Loucy (cell line): Measurements from ENCODE around the gene GOLGA8T.
"Not testable (repeated sequence)": the region's sequence is repeated elsewhere in the genome, so short reads cannot be mapped to it uniquely, and the experiment has no call there.

Source experiments
- H2AFZ ChIP-seq: fragments of 200-600 bp; sonication (generic); 2 replicates; pipeline ENCODE4 v1.6.0; 2016; ENCODE audit warnings: antibody characterized with exemption, mild to moderate bottlenecking, low read length, moderate library complexity
- H3F3A ChIP-seq: fragments of 200-600 bp; 2 replicates; pipeline ENCODE4 v1.6.0; 2016; ENCODE audit warnings: antibody characterized with exemption, low read depth, mild to moderate bottlenecking
- H3K27me3 ChIP-seq: fragments of 200-600 bp; sonication (generic); 2 replicates; pipeline ENCODE4 v1.6.1; 2014; ENCODE audit warnings: low read length, mild to moderate bottlenecking; ENCODE audit not compliant: insufficient read depth, poor library complexity, severe bottlenecking
- H3K36me3 ChIP-seq: fragments of 200-600 bp; sonication (generic); 2 replicates; pipeline ENCODE4 v1.6.1; 2016; ENCODE audit warnings: low read length; ENCODE audit not compliant: insufficient read depth
- H3K4me1 ChIP-seq: fragments of 200-600 bp; sonication (generic); 2 replicates; pipeline ENCODE4 v1.5.1; 2014; ENCODE audit warnings: low read length, mild to moderate bottlenecking; ENCODE audit not compliant: insufficient read depth, poor library complexity, severe bottlenecking
- H3K4me2 ChIP-seq: fragments of 200-600 bp; sonication (generic); 2 replicates; pipeline ENCODE4 v1.6.0; 2014; ENCODE audit warnings: antibody characterized with exemption, low read length, low read depth, mild to moderate bottlenecking; ENCODE audit not compliant: poor library complexity, severe bottlenecking
- H3K4me3 ChIP-seq: fragments of 200-600 bp; sonication (generic); 2 replicates; pipeline ENCODE4 v1.5.1; 2014; ENCODE audit warnings: low read length, mild to moderate bottlenecking, mixed read lengths; ENCODE audit not compliant: poor library complexity, severe bottlenecking
- H3K79me2 ChIP-seq: fragments of 200-600 bp; sonication (generic); 2 replicates; pipeline ENCODE4 v1.6.1; 2014; ENCODE audit warnings: low read length; ENCODE audit not compliant: insufficient read depth
- H3K9ac ChIP-seq: fragments of 200-600 bp; sonication (generic); 2 replicates; pipeline ENCODE4 v1.6.0; 2014; ENCODE audit warnings: mild to moderate bottlenecking, low read depth, low read length, moderate library complexity; ENCODE audit not compliant: poor library complexity, severe bottlenecking
- H3K9me2 ChIP-seq: fragments of 200-600 bp; sonication (generic); replicated peaks from 2 replicates; pipeline ENCODE4 v1.6.1; 2016; ENCODE audit warnings: low read depth, low read length, mixed read lengths
- H3K9me3 ChIP-seq: fragments of 200-600 bp; sonication (generic); 2 replicates; pipeline ENCODE4 v1.6.1; 2014; ENCODE audit warnings: mild to moderate bottlenecking, antibody characterized with exemption, low read length, low read depth; ENCODE audit not compliant: insufficient read depth
- H4K20me1 ChIP-seq: fragments of 200-600 bp; sonication (generic); 2 replicates; pipeline ENCODE4 v1.6.0; 2014; ENCODE audit warnings: antibody characterized with exemption, low read length, mild to moderate bottlenecking; ENCODE audit not compliant: insufficient read depth, poor library complexity, severe bottlenecking

GOLGA8T gene, protein sequence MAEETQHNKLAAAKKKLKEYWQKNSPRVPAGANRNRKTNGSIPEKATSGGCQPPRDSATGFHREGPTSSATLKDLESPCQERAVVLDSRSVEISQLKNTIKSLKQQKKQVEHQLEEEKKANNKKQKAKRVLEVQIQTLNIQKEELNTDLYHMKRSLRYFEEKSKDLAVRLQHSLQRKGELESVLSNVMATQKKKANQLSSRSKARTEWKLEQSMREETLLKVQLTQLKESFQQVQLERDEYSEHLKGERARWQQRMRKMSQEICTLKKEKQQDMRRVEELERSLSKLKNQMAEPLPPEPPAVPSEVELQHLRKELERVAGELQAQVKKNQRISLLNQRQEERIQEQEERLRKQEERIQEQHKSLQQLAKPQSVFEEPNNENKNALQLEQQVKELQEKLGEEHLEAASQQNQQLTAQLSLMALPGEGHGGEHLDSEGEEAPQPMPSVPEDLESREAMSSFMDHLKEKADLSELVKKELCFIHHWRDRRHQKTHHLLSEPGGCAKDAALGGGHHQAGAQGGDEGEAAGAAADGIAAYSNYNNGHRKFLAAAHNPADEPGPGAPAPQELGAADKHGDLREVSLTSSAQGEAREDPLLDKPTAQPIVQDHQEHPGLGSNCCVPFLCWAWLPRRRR

DNA sequence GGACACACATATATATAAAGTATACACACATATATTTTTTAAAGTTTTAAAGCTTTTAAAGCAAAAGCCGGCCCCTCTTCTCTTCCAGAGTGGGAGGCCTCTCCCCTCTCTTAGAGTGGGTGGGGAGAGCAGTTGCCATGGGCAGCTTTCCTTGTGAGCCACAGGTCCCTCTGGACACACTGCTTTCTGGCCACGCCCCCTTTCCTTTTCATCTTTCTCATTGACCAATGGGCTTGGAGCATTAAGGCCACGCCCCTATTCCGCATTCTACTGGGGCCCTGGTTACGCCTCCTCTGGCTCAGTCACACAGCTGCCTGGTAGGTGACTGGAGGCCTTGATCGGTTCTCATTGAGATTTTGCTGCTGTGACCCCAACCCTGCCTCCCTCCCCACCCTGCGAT lies at the start of gene GOLGA8T:
TSS of gene GOLGA8T (plus strand) at position 301 of the 400 bp plus-strand sequence. CDS start at position 399, 98 bp downstream.
- H3K79me2 ChIP-seq, H3K9ac ChIP-seq, H3K4me2 ChIP-seq, H4K20me1 ChIP-seq, H3K9me3 ChIP-seq, H3K36me3 ChIP-seq, H3K27me3 ChIP-seq, H3F3A ChIP-seq, H3K9me2 ChIP-seq, H2AFZ ChIP-seq, H3K4me1 ChIP-seq, H3K4me3 ChIP-seq: not testable (repeated sequence)

DNA sequence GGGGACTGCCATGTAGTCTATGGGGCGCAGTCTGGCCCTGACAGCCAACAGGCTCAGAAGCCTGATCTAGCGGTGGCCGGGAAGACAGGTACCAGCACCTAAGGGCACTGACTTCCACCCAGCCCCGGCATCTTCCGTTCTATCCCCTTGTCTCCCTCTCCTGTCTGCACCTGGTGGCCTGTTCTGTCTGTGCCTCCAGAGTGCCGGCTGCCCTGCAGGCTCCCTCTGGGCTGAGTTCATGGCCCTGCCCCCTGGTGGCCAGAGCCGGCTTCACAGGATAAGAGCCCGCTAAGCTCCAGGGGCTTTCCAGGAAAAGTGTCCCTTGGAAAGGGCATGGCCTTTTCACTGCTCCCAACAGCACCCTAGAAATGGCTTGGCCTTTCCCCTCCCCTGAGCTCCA lies 37.0 kb upstream of the GOLGA8T start:
- not testable (repeated sequence) for H2AFZ ChIP-seq, H3K9ac ChIP-seq, H3K79me2 ChIP-seq, H3K9me2 ChIP-seq, H3K4me2 ChIP-seq, H4K20me1 ChIP-seq, H3K4me3 ChIP-seq, H3K4me1 ChIP-seq, H3F3A ChIP-seq, H3K9me3 ChIP-seq, H3K36me3 ChIP-seq, H3K27me3 ChIP-seq

DNA sequence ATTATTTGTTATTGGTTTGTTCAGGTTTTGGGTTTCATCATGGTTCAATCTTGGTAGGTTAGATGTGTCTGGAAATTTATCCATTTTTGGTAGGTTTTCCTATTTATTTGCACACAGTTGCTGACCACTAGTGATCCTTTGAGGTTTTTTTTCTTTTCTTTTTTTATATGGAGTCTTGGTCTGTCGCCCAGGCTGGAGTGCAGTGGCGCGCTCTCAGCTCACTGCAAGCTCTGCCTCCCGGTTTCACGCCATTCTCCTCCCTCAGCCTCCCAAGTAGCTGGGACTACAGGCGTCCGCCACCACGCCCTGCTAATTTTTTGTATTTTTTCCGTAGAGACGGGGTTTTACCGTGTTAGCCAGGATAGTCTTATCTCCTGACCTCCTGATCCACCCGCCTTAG lies 32.0 kb upstream of the GOLGA8T start:
- not testable (repeated sequence) for H3K4me1 ChIP-seq, H3K4me2 ChIP-seq, H3K9ac ChIP-seq, H3K27me3 ChIP-seq, H4K20me1 ChIP-seq, H3K9me2 ChIP-seq, H3K4me3 ChIP-seq, H2AFZ ChIP-seq, H3F3A ChIP-seq, H3K79me2 ChIP-seq, H3K9me3 ChIP-seq, H3K36me3 ChIP-seq

DNA sequence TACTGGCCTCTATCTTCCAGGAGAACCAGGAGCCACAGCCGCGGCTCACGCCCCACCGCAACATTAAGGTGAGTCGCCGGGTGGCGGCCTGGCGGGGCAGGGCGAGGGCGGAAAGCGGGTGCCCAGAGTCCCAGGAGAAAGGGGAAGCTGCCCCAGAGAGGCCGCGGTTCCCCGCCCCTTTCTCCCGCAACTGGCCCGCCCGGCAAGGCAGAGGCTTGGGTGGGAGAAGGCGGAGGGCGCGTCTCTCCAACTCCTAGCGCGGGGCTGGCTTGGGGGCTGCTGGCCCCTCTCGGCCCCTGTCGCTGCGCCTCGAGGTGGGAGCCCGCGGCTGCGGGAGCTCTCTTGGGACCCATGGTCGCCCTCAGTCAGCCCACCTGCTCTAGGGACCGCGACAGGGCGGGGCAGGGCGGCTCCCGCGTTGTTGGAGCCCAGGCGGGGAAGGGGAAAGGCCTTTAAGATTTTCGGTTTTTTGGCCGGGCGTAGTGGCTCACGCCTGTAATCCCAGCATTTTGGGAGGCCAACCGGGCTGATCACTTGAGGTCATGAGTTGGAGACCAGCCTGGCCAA lies 30.8 kb upstream of the GOLGA8T start:
- not testable (repeated sequence) for H3K4me1 ChIP-seq, H3K27me3 ChIP-seq, H3K9me3 ChIP-seq, H4K20me1 ChIP-seq, H3K4me3 ChIP-seq, H3K36me3 ChIP-seq, H3K9ac ChIP-seq, H3K9me2 ChIP-seq, H3K4me2 ChIP-seq, H3K79me2 ChIP-seq, H2AFZ ChIP-seq, H3F3A ChIP-seq

DNA sequence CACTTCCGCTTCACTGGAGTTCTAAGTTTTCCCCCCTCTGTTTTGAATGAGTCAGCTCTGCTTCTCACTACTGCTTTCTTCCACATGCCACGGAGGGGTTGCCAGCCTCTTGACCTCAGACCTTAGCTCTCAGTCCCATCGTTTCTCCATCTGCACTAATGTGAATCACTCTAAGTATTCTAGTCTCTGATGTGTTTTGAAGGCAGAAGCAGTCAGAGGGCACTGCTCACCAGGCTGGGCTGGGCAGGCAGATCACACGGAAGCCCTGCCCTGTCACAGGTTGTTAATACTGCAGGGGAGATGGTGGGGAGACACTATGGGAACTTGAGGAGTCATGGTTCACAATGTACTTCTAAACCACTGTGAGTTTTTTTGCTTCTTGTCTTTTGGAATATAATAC lies 24.3 kb upstream of the GOLGA8T start:
- H2AFZ ChIP-seq, H3K27me3 ChIP-seq, H3K4me2 ChIP-seq: not testable (repeated sequence)

More for the DNA sequence above, 24.3 kb upstream of the GOLGA8T start:
- not testable (repeated sequence) for H3K9ac ChIP-seq, H3K36me3 ChIP-seq, H3K79me2 ChIP-seq, H3K9me3 ChIP-seq, H3F3A ChIP-seq, H3K4me1 ChIP-seq, H3K9me2 ChIP-seq, H4K20me1 ChIP-seq, H3K4me3 ChIP-seq
